Vagina (tissue), 2 donors: ENCODE measurements around the gene BCR. TPM values are rescaled to one million over a fixed set of nuclear protein-coding genes. Genes with fewer than 3 reads are reported as not detected.

ENCODE experiments used
- DNase-seq, 2 donors: peaks; one replicate each; pipeline ENCODE4 v3.0.0-alpha.2; 2017; ENCODE audit errors: extremely low spot score in 2 of 2
- H3K27ac ChIP-seq: fragments of 200-600 bp; sonication (generic); one replicate; pipeline ENCODE4 v1.5.1; 2019
- H3K27me3 ChIP-seq: fragments of 200-600 bp; sonication (generic); one replicate; pipeline ENCODE4 v1.5.1; 2019
- H3K36me3 ChIP-seq, 2 donors: fragments of 200-600 bp; sonication (generic); one replicate each; pipeline ENCODE4 v1.5.1; 2017 to 2019
- H3K4me1 ChIP-seq: fragments of 200-600 bp; sonication (generic); one replicate; pipeline ENCODE4 v1.5.1; 2019
- H3K4me3 ChIP-seq, 2 donors: fragments of 200-600 bp; sonication (generic); 1 replicate in 1 of 2; 2 replicates in 1 of 2; pipeline ENCODE4 v1.5.1; 2016 to 2019
- H3K9me3 ChIP-seq: fragments of 200-600 bp; sonication (generic); one replicate; pipeline ENCODE4 v1.5.1; 2019
- POLR2A ChIP-seq, 2 donors: fragments of 450-650 bp; IDR thresholded peaks; one replicate each; pipeline ENCODE4 v1.6.1; 2017; ENCODE audit warnings: antibody characterized with exemption in 2 of 2, mild to moderate bottlenecking in 2 of 2, moderate library complexity in 2 of 2
- POLR2AphosphoS5 ChIP-seq, 2 donors: sonication (generic); formaldehyde crosslinking; IDR thresholded peaks; one replicate each; pipeline ENCODE4 v1.9.0; 2017; ENCODE audit warnings: antibody characterized with exemption in 2 of 2, mild to moderate bottlenecking in 2 of 2, low read depth in 1 of 2; ENCODE audit not compliant: insufficient read depth in 1 of 2
- intact Hi-C: fragments of 100-400 bp; cut with DNase I; formaldehyde crosslinking; loops from one replicate; pipeline ENCODE4 v1.15.1; 2023
- total RNA-seq: library from RNA; depleted of rRNA; stranded (reverse); fragments of >200 nt; gene quantifications from one replicate; pipeline ENCODE4 v1.2.3, GENCODE V29; 2016
- TF ChIP-seq, protein P1 (sequence below), 3 experiments: fragments of 450-650 bp in 2 of 3; fragments of 200-600 bp in 1 of 3; sonication (generic) in 1 of 3; IDR thresholded peaks; one replicate each; pipeline ENCODE4 v1.5.1; 2017 to 2019; ENCODE audit warnings: antibody characterized with exemption in 3 of 3, mild to moderate bottlenecking in 2 of 3, moderate library complexity in 2 of 3

BCR gene
- total RNA-seq, 1 donor from 2014 or later: 52.5 TPM

GRCh38 chr22:23270212-23270733 lies 90.0 kb downstream of the BCR start:
- Histone ChIP-seq H3K9me3 (no peaks in the 10 kb centered on the region), H3K4me1 (no peaks in the 10 kb centered on the region), H3K4me3 (no peak overlapping the region), H3K27me3 (no peaks in the 10 kb centered on the region), H3K27ac (no peak overlapping the region), H3K36me3 (peaks cover 0 to 47% of the 10 kb centered on the region in 2 donors)
- TF ChIP-seq, protein P1, sequence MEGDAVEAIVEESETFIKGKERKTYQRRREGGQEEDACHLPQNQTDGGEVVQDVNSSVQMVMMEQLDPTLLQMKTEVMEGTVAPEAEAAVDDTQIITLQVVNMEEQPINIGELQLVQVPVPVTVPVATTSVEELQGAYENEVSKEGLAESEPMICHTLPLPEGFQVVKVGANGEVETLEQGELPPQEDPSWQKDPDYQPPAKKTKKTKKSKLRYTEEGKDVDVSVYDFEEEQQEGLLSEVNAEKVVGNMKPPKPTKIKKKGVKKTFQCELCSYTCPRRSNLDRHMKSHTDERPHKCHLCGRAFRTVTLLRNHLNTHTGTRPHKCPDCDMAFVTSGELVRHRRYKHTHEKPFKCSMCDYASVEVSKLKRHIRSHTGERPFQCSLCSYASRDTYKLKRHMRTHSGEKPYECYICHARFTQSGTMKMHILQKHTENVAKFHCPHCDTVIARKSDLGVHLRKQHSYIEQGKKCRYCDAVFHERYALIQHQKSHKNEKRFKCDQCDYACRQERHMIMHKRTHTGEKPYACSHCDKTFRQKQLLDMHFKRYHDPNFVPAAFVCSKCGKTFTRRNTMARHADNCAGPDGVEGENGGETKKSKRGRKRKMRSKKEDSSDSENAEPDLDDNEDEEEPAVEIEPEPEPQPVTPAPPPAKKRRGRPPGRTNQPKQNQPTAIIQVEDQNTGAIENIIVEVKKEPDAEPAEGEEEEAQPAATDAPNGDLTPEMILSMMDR (IDR thresholded peaks at IDR 0.05): no peak
- TF ChIP-seq POLR2A (IDR thresholded peaks at IDR 0.05): no peak
- no peak for TF ChIP-seq POLR2AphosphoS5 (IDR thresholded peaks at IDR 0.05; ENCODE audit: insufficient read depth in 1 of 2, low read depth in 1 of 2)
- DNase-seq: no peak
- intact Hi-C loops: no loop called here

DNA sequence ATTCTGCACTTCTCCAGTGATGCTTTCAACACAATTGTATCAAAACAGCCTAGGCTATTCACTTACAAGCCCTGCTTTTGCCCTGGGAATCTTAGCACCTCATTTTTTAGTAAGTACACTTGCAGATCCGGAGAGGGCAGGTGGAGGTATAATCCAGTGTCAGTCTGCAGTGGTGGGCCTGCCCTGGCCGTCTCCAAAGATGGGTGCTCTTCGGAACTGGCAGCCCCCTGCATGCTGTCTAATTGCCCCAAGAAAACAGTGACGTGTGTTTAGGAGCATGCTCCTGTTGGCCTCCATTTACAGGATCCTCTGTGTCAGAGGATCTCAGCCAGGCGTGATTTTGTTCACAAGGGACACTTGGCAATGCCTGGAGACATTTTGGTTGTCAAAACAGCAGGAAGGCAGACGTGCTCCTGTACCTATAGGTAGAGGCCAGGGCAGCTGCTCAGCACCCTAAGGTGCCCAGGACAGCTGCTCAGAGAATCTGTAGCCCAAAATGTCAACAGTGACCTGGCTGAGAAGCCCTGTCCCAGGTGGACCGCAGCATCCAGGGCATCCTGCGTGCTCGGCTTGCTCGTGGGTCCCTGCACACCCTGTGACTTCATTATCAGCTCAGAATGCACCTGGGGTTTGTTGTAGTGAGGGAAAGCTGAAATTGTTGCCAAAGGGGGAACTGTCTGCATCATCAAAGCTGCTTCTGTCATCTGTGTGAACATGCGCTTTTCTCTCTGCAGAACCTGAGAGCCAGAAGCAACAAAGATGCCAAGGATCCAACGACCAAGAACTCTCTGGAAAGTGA lies 90.7 kb downstream of the BCR start:
- TF ChIP-seq POLR2AphosphoS5 (IDR thresholded peaks at IDR 0.05; ENCODE audit: insufficient read depth in 1 of 2, low read depth in 1 of 2) (no peak), POLR2A (IDR thresholded peaks at IDR 0.05) (no peak)
- TF ChIP-seq, protein P1 (IDR thresholded peaks at IDR 0.05): no peak
- no peak overlapping the region for H3K4me3 ChIP-seq
- DNase-seq: no peak
- no peak overlapping the region for H3K27ac ChIP-seq
- H3K9me3 ChIP-seq: no peaks in the 10 kb centered on the region
- peaks cover 0 to 48% of the 10 kb centered on the region in 2 donors for H3K36me3 ChIP-seq
- H3K27me3 ChIP-seq: no peaks in the 10 kb centered on the region
- H3K4me1 ChIP-seq: no peaks in the 10 kb centered on the region
- intact Hi-C loops: no loop called here

- no peaks in the 10 kb centered on the region for H3K9me3 ChIP-seq
- intact Hi-C loops: no loop called here
- no peak overlapping the region for H3K4me3 ChIP-seq
- H3K4me1 ChIP-seq: no peaks in the 10 kb centered on the region
- peaks cover 0 to 52% of the 10 kb centered on the region in 2 donors for H3K36me3 ChIP-seq
- TF ChIP-seq, protein P1 (IDR thresholded peaks at IDR 0.05): no peak
- TF ChIP-seq POLR2AphosphoS5 (IDR thresholded peaks at IDR 0.05; ENCODE audit: insufficient read depth in 1 of 2, low read depth in 1 of 2) (no peak), POLR2A (IDR thresholded peaks at IDR 0.05) (no peak)
- no peak for DNase-seq
- no peak overlapping the region for H3K27ac ChIP-seq
- no peaks in the 10 kb centered on the region for H3K27me3 ChIP-seq
Observed at GRCh38 chr22:23271597-23271908, 91.2 kb downstream of the BCR start.

- H3K27ac ChIP-seq: no peak overlapping the region
- H3K9me3 ChIP-seq: no peaks in the 10 kb centered on the region
- H3K4me3 ChIP-seq: no peak overlapping the region
- intact Hi-C loops: no loop called here
- no peaks in the 10 kb centered on the region for H3K4me1 ChIP-seq
- peaks cover 0 to 53% of the 10 kb centered on the region in 2 donors for H3K36me3 ChIP-seq
- TF ChIP-seq, protein P1 (IDR thresholded peaks at IDR 0.05): no peak
- TF ChIP-seq POLR2A (IDR thresholded peaks at IDR 0.05): no peak
- no peak for TF ChIP-seq POLR2AphosphoS5 (IDR thresholded peaks at IDR 0.05; ENCODE audit: insufficient read depth in 1 of 2, low read depth in 1 of 2)
- DNase-seq: no peak
- H3K27me3 ChIP-seq: no peaks in the 10 kb centered on the region
Observed at GRCh38 chr22:23272371-23272770, 92.1 kb downstream of the BCR start.

GRCh38 chr22:23272834-23273233 lies 92.5 kb downstream of the BCR start:
- H3K36me3 ChIP-seq: peaks cover 0 to 53% of the 10 kb centered on the region in 2 donors

More at GRCh38 chr22:23272834-23273233, 92.5 kb downstream of the BCR start:
- no peaks in the 10 kb centered on the region for H3K9me3 ChIP-seq
- no peak overlapping the region for H3K27ac ChIP-seq
- TF ChIP-seq, protein P1 (IDR thresholded peaks at IDR 0.05): no peak
- TF ChIP-seq POLR2AphosphoS5 (IDR thresholded peaks at IDR 0.05; ENCODE audit: insufficient read depth in 1 of 2, low read depth in 1 of 2) (no peak), POLR2A (IDR thresholded peaks at IDR 0.05) (no peak)
- intact Hi-C loops: no loop called here
- no peak for DNase-seq
- H3K4me3 ChIP-seq: no peak overlapping the region
- H3K27me3 ChIP-seq: no peaks in the 10 kb centered on the region
- no peaks in the 10 kb centered on the region for H3K4me1 ChIP-seq
